IMR-90 (cell line): ENCODE measurements around the gene C17orf67. TPM values are rescaled to one million over a fixed set of nuclear protein-coding genes. Genes with fewer than 3 reads are reported as not detected.

Experiments used
- ATAC-seq: fragments of 200-7000 bp; cut with Tn5 transposase; 2 replicates; pipeline ENCODE4 v1.9.1; 2020; ENCODE audit warnings: low read depth, mild to moderate bottlenecking, moderate library complexity
- BruUV-seq: library from RNA; stranded (reverse); fragments of 400-500 nt; replicated peaks from 2 replicates; lab custom pipeline; 2021; lab: Mats Ljungman, UMichigan
- CTCF ChIA-PET: fragments of 300-600 bp; formaldehyde crosslinking; extraction: SDS; loops from one replicate; lab custom pipeline; 2021; ENCODE audit warnings: antibody characterized with exemption; lab: Yijun Ruan, JAX
- POLR2A ChIA-PET: fragments of 300-600 bp; sonication (Branson Sonifier 250); formaldehyde crosslinking; loops from one replicate; lab custom pipeline; 2022; ENCODE audit warnings: antibody characterized with exemption; ENCODE audit not compliant: unreplicated experiment; lab: Charles Lee
- DNase-seq: peaks from one replicate; pipeline ENCODE4 v3.0.0; 2013
- H2AFZ ChIP-seq: replicated peaks from 2 replicates; pipeline ENCODE3; 2013; ENCODE audit warnings: low read length, mild to moderate bottlenecking; ENCODE audit not compliant: poor library complexity
- H2AK5ac ChIP-seq: 2 replicates; pipeline ENCODE4 v1.6.1; 2013; ENCODE audit warnings: low read depth, low read length, inconsistent platforms
- H2AK9ac ChIP-seq: replicated peaks from 2 replicates; pipeline ENCODE3; 2013; ENCODE audit warnings: mild to moderate bottlenecking, low read depth, low read length, moderate library complexity; ENCODE audit not compliant: poor library complexity
- H2BK120ac ChIP-seq: 2 replicates; pipeline ENCODE4 v1.6.1; 2013; ENCODE audit warnings: low read depth, low read length, inconsistent platforms
- H2BK15ac ChIP-seq: 3 replicates; pipeline ENCODE4 v1.6.1; 2013; ENCODE audit warnings: low read depth, low read length, inconsistent platforms
- H2BK20ac ChIP-seq: 2 replicates; pipeline ENCODE4 v1.6.1; 2013; ENCODE audit warnings: low read depth, mild to moderate bottlenecking, inconsistent platforms, low read length, moderate library complexity
- H2BK5ac ChIP-seq: 2 replicates; pipeline ENCODE4 v1.6.1; 2013; ENCODE audit warnings: mild to moderate bottlenecking, low read depth, low read length, inconsistent platforms; ENCODE audit not compliant: poor library complexity, severe bottlenecking
- H3K14ac ChIP-seq: replicated peaks from 2 replicates; pipeline ENCODE4 v1.6.1; 2013; ENCODE audit warnings: low read depth, low read length, inconsistent platforms
- H3K18ac ChIP-seq: 2 replicates; pipeline ENCODE4 v1.6.1; 2013; ENCODE audit warnings: low read depth, low read length, control low read depth
- H3K23ac ChIP-seq: 2 replicates; pipeline ENCODE4 v1.6.1; 2013; ENCODE audit warnings: low read depth, low read length, inconsistent platforms
- H3K27ac ChIP-seq: 2 replicates; pipeline ENCODE4 v1.5.1; 2013; ENCODE audit warnings: mild to moderate bottlenecking, control low read depth, low read length; ENCODE audit not compliant: insufficient read depth
- H3K27me3 ChIP-seq: 2 replicates; pipeline ENCODE4 v1.6.1; 2013; ENCODE audit warnings: low read length; ENCODE audit not compliant: control insufficient read depth, insufficient read depth
- H3K36me3 ChIP-seq: 2 replicates; pipeline ENCODE4 v1.6.1; 2013; ENCODE audit warnings: low read length, mixed read lengths; ENCODE audit not compliant: control insufficient read depth, insufficient read depth
- H3K4ac ChIP-seq: 2 replicates; pipeline ENCODE4 v1.6.1; 2013; ENCODE audit warnings: low read depth, low read length, inconsistent platforms
- H3K4me1 ChIP-seq: 2 replicates; pipeline ENCODE4 v1.6.1; 2013; ENCODE audit warnings: low read length, mixed read lengths; ENCODE audit not compliant: control insufficient read depth, insufficient read depth
- H3K4me2 ChIP-seq: 2 replicates; pipeline ENCODE4 v1.6.1; 2013; ENCODE audit warnings: low read depth, mild to moderate bottlenecking, control low read depth, low read length, moderate library complexity
- H3K4me3 ChIP-seq: 2 replicates; pipeline ENCODE4 v1.5.1; 2013; ENCODE audit warnings: low read depth, mild to moderate bottlenecking, control low read depth, low read length, moderate library complexity; ENCODE audit not compliant: insufficient read depth
- H3K56ac ChIP-seq: 2 replicates; pipeline ENCODE4 v1.6.1; 2013; ENCODE audit warnings: low read length, inconsistent platforms; ENCODE audit not compliant: insufficient read depth; ENCODE audit errors: extremely low read depth
- H3K79me1 ChIP-seq, 2 experiments: 2 replicates each; pipeline ENCODE4 v1.6.1; 2013; ENCODE audit warnings: low read length in 2 of 2, inconsistent platforms in 1 of 2, low read depth in 1 of 2
- H3K9ac ChIP-seq: 2 replicates; pipeline ENCODE4 v1.6.1; 2013; ENCODE audit warnings: low read depth, low read length, control low read depth
- H3K9me1 ChIP-seq: 2 replicates; pipeline ENCODE4 v1.6.1; 2013; ENCODE audit warnings: low read length, inconsistent platforms; ENCODE audit not compliant: insufficient read depth
- H3K9me3 ChIP-seq: 2 replicates; pipeline ENCODE4 v1.6.1; 2013; ENCODE audit warnings: low read length; ENCODE audit not compliant: control insufficient read depth, insufficient read depth
- H4K20me1 ChIP-seq: 2 replicates; pipeline ENCODE4 v1.6.1; 2013; ENCODE audit warnings: low read length, inconsistent platforms; ENCODE audit not compliant: insufficient read depth
- H4K5ac ChIP-seq: 2 replicates; pipeline ENCODE4 v1.6.1; 2013; ENCODE audit warnings: mild to moderate bottlenecking, low read depth, low read length, control low read depth
- H4K8ac ChIP-seq, 2 experiments: 2 replicates each; pipeline ENCODE4 v1.6.1; 2013; ENCODE audit warnings: low read depth in 2 of 2, low read length in 2 of 2, control low read depth in 1 of 2, inconsistent platforms in 1 of 2
- H4K91ac ChIP-seq: 2 replicates; pipeline ENCODE4 v1.6.1; 2013; ENCODE audit warnings: low read depth, low read length, inconsistent platforms; ENCODE audit not compliant: insufficient read depth
- CEBPB ChIP-seq: IDR thresholded peaks from 2 replicates; pipeline ENCODE4 v1.6.1; 2012; ENCODE audit warnings: low read depth, low read length, improper control_type of control experiment
- CTCF ChIP-seq: conservative IDR thresholded peaks from 2 replicates; pipeline ENCODE4 v1.5.1; 2012; ENCODE audit warnings: mild to moderate bottlenecking, low read depth, low read length, improper control_type of control experiment
- ELK1 ChIP-seq: fragments of 150-350 bp; IDR thresholded peaks from 2 replicates; pipeline ENCODE4 v1.6.1; 2016; ENCODE audit warnings: low read depth, mild to moderate bottlenecking, low read length, moderate library complexity, borderline replicate concordance
- FOS ChIP-seq: fragments of 150-350 bp; IDR thresholded peaks from 2 replicates; pipeline ENCODE4 v1.6.1; 2016; ENCODE audit warnings: low read depth, low read length
- NFE2L2 ChIP-seq: fragments of 150-350 bp; IDR thresholded peaks from 2 replicates; pipeline ENCODE4 v1.6.1; 2016; ENCODE audit warnings: low read depth, mild to moderate bottlenecking, low read length
- RAD21 ChIP-seq: IDR thresholded peaks from 2 replicates; pipeline ENCODE4 v1.6.1; 2012; ENCODE audit warnings: low read length, improper control_type of control experiment
- RCOR1 ChIP-seq: IDR thresholded peaks from 2 replicates; pipeline ENCODE4 v1.6.1; 2012; ENCODE audit warnings: mild to moderate bottlenecking, low read length, improper control_type of control experiment; ENCODE audit not compliant: insufficient replicate concordance
- RFX5 ChIP-seq: IDR thresholded peaks from 2 replicates; pipeline ENCODE4 v1.8.0; 2012; ENCODE audit warnings: low read depth, mild to moderate bottlenecking, low read length, moderate library complexity
- WGBS, 2 experiments: methylation state at CpG; one replicate each; pipeline versions ENCODE4 v1.1.5 to v1.1.7; 2013; ENCODE audit warnings: missing lambda C conversion rate in 2 of 2; ENCODE audit not compliant: insufficient read length in 1 of 2; ENCODE audit errors: extremely low coverage in 2 of 2; 5-methylcytosine and 5-hydroxymethylcytosine counted together
- dilution Hi-C: fragments of 300-500 bp; cut with HindIII; formaldehyde crosslinking; loops from one replicate; pipeline ENCODE4 v1.14.3; 2018; ENCODE audit warnings: low sequenced_read_pairs; ENCODE audit not compliant: unreplicated experiment
- in situ Hi-C: fragments of 300-500 bp; cut with MboI; formaldehyde crosslinking; loops from 3 replicates; pipeline ENCODE4 v1.14.3; 2019; ENCODE audit warnings: low sequenced_read_pairs, inconsistent platforms, mixed read lengths
- intact Hi-C: fragments of 100-400 bp; cut with micrococcal nuclease; formaldehyde crosslinking; loops from 2 replicates; pipeline ENCODE4 v1.10.0; 2022
- polyA plus RNA-seq, 3 experiments: library from polyadenylated mRNA; depleted of rRNA; stranded (reverse); fragments of >200 nt; gene quantifications; 2 replicates each; pipeline ENCODE4 v1.2.3, GENCODE V29; 2012; ENCODE audit warnings: low replicate concordance in 1 of 3
- total RNA-seq: library from RNA; depleted of rRNA; stranded (reverse); fragments of >200 nt; gene quantifications from 2 replicates; pipeline ENCODE4 v1.2.3, GENCODE V29; 2012

The C17orf67 gene
- total and polyA plus RNA-seq, 2 of the 4 experiments (the other 2 are of a cell fraction): 0.18 to 1.1 TPM

- H3K4me3 ChIP-seq: no peak overlapping the region
- H3K36me3 ChIP-seq: peaks cover 8% of the 10 kb centered on the region
- ATAC-seq (no peak), DNase-seq (no peak)
- H2AK5ac ChIP-seq: no peak overlapping the region
- H3K4me2 ChIP-seq: no peak overlapping the region
- no peak overlapping the region for H4K8ac ChIP-seq
- no peak overlapping the region for H2BK5ac ChIP-seq
- H3K4me1 ChIP-seq: no peaks in the 10 kb centered on the region
- no peak overlapping the region for H3K9ac ChIP-seq
- H2BK20ac ChIP-seq: no peak overlapping the region
- no TSS peak for BruUV-seq
- POLR2A ChIA-PET: no interaction called here
- CTCF ChIA-PET: interaction anchor here (0.6 to 1.9 kb wide), 3 partner anchors 10 to 13 kb away, joined by 3 to 7 read pairs (median 4); no protein-coding TSS in a partner anchor
- in situ Hi-C loops: no loop called here
- H3K56ac ChIP-seq: no peak overlapping the region
- dilution Hi-C loops: no loop called here
- H3K23ac ChIP-seq: no peak overlapping the region
- no peaks in the 10 kb centered on the region for H3K9me3 ChIP-seq
- no peak overlapping the region for H3K18ac ChIP-seq
- H3K27me3 ChIP-seq: no peaks in the 10 kb centered on the region
- H3K79me1 ChIP-seq: peaks cover 4 to 7% of the 10 kb centered on the region in 2 experiments
- no peak overlapping the region for H2AFZ ChIP-seq
- H3K4ac ChIP-seq: no peak overlapping the region
- H2BK15ac ChIP-seq: no peak overlapping the region
- no peak overlapping the region for H2BK120ac ChIP-seq
- H4K20me1 ChIP-seq: no peaks in the 10 kb centered on the region
- H3K14ac ChIP-seq: no peak overlapping the region
- intact Hi-C loops: no loop called here
- H3K9me1 ChIP-seq: no peaks in the 10 kb centered on the region
- 100% methylated on average over 1 of the region's 2 CpGs; no CpG with 5 or more reads in 1 of the 2 experiments for WGBS, 2 experiments
- no peak overlapping the region for H2AK9ac ChIP-seq
- TF ChIP-seq CTCF (no peak), CEBPB (no peak), RFX5 (no peak), FOS (no peak), ELK1 (no peak), RCOR1 (no peak), RAD21 (no peak), NFE2L2 (no peak)
- H3K27ac ChIP-seq: no peak overlapping the region
- H4K5ac ChIP-seq: no peak overlapping the region
- no peak overlapping the region for H4K91ac ChIP-seq
Measured at GRCh38 chr17:56842577-56842976, 8.9 kb upstream of the C17orf67 start.
